ENCODE results near the gene POU3F1. TPM values are rescaled to one million over a fixed set of nuclear protein-coding genes. Genes with fewer than 3 reads are reported as not detected.

The POU3F1 gene
- total RNA-seq, 1 donor from 2014 or later: not detected

DNA sequence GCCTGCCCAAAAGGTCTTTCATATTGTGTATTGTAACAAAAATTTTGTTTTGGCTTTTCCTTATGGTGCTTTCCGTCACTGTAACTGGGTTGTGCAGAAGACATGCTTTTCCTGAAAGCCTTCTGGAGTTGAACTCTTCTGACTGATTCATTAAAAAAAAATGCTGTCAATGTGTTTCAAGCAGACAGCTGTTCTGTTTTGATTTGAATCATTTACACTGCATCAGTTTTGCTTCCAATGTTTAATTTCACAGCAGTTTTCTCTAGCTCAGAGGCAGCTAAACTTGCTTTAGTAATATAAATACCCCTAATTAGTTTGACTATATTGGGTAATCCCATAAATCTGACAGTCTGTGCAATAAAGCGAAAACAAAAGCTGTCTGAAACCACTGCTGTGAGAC lies 26.2 kb downstream of the POU3F1 start:
- DNase-seq (ENCODE audit: low read depth): no peak
- TF ChIP-seq, protein P1, sequence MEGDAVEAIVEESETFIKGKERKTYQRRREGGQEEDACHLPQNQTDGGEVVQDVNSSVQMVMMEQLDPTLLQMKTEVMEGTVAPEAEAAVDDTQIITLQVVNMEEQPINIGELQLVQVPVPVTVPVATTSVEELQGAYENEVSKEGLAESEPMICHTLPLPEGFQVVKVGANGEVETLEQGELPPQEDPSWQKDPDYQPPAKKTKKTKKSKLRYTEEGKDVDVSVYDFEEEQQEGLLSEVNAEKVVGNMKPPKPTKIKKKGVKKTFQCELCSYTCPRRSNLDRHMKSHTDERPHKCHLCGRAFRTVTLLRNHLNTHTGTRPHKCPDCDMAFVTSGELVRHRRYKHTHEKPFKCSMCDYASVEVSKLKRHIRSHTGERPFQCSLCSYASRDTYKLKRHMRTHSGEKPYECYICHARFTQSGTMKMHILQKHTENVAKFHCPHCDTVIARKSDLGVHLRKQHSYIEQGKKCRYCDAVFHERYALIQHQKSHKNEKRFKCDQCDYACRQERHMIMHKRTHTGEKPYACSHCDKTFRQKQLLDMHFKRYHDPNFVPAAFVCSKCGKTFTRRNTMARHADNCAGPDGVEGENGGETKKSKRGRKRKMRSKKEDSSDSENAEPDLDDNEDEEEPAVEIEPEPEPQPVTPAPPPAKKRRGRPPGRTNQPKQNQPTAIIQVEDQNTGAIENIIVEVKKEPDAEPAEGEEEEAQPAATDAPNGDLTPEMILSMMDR (conservative IDR thresholded peaks at IDR 0.05; ENCODE audit: low read depth, low read length): no peak
- no peak overlapping the region for H3K4me3 ChIP-seq (ENCODE audit: low read depth, low read length)

DNA sequence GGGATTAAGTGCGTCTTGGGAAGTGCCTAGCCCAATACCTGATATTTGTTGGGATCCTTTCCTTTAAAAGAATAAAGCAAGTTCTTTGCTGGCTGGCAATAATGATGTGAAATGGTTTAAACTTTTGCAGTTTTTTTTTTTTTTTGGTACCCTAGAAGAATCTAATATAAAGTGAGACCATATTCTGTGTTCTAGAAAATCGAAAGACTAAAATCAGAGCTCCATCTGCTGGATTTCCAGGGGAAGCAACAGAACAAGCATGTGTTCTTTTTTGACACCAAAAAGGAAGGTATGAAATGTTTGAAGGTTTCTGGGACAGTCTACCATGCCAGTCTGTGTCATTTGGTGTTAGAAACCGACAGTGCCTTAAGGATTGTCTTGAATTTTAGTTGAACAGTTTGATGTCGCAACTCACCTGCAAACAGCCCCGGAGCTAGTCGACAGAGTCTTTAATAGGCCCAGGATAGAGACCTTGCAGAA lies 27.7 kb downstream of the POU3F1 start:
- H3K4me3 ChIP-seq (ENCODE audit: low read depth, low read length): no peak overlapping the region
- DNase-seq (ENCODE audit: low read depth): no peak
- TF ChIP-seq, protein P1 (conservative IDR thresholded peaks at IDR 0.05; ENCODE audit: low read depth, low read length): peak; percentile 72

DNA sequence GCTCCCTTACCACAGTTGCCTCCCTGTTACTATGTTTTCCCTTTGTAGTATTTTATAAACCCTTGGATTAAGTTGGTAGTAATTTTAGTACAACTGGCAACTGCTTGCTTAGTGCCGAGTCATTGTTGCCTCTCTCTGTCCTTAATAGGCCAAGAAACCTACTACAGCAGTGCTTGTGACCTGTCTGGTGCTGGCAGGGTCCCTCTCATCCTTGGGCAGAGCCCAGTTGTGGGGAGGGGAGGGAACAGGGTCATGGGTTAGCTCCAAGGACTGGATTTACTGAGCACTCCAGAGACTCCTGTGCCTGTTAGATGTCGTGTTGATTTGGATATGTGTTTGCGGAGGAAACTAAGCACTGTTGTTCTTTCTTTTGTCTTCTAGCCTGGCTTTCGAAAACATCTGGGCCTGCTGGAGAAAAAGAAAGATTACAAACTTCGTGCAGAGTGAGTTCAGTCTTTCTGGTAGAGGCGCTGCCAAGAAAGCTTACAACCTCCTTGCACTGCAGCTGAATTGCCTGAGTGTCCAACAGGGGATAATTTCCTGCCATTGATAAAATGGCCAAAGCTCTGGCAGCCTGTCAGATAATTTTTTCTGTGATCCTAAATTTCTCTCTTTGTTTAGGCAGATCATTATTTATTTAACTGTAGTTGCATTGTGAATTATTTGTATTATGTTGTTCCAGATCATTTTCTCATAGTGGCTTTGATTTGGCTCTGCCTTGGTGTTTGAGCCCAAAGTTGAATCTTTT lies 30.4 kb downstream of the POU3F1 start:
- TF ChIP-seq, protein P1 (conservative IDR thresholded peaks at IDR 0.05; ENCODE audit: low read depth, low read length): no peak
- H3K4me3 ChIP-seq (ENCODE audit: low read depth, low read length): no peak overlapping the region
- DNase-seq (ENCODE audit: low read depth): no peak

DNA sequence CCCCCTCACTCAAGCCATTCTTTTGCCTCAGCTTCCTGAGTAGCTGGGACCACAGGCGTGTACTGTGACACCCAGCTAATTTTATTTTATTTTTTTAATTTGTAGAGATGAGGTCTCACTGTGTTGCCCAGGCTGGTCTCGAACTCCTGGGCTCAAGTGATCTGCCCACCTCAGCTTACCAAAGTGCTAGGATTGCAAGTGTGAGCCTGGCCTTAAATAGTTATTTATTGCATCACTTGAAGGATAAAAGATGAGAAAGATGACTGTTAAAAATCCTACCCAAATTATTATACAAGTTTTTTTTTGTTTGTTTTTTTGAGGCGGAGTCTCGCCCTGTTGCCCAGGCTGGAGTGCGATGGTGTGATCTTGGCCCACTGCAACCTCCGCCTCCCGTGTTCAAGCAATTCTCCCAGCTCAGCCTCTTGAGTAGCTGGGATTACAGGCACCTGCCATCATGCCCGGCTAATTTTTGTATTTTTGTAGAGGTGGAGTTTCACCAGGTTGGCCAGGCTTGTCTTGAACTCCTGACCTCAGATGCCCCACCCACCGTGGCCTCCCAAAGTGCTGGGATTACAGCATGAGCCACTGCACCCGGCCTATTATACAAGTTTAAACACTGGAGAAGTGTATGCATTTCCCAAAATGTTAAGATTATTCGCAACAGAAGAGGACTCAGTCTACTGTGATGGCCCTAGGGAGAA lies 31.7 kb downstream of the POU3F1 start:
- TF ChIP-seq, protein P1 (conservative IDR thresholded peaks at IDR 0.05; ENCODE audit: low read depth, low read length): no peak
- DNase-seq (ENCODE audit: low read depth): no peak
- H3K4me3 ChIP-seq (ENCODE audit: low read depth, low read length): no peak overlapping the region

DNA sequence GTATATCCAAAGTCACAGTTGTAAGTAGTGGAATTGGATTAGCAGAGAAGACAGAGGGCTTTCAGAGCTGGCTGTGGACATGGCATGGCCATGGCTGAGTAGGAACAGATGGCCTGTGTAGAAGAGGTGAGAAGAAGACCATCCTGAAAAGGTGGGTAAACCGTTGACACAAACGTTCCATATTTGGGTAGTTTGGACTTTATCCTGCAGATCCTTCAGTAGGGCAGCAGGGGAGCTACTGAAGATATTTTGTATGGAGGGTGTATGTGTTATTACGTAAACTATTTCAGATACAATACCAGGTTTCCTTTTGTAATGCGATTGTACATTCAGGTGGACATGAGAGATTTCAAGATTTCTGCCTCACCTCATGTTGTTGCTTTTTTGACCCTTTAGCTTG lies 32.4 kb downstream of the POU3F1 start:
- TF ChIP-seq, protein P1 (conservative IDR thresholded peaks at IDR 0.05; ENCODE audit: low read depth, low read length): peak; percentile 3
- DNase-seq (ENCODE audit: low read depth): no peak
- peak overlapping the region; percentile 78 for H3K4me3 ChIP-seq (ENCODE audit: low read depth, low read length)

DNA sequence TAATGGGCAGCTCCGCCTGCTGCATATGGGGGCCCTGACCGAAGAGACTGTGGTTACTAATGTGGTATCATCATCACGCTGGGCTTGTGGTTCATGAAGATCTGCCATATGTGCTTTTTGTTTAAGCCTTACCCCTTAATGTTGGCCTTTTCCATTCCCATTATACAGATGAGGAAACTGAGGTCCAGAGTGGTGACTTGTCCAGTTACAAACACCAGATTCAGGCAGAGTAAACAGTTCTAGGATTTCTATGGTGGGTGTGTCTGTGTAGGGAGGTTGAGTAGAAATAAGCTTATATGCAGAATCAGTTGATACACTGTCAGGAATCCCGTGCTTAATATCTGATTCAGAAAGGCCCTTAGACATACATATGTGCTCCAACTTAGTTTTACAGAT lies 33.4 kb downstream of the POU3F1 start:
- TF ChIP-seq, protein P1 (conservative IDR thresholded peaks at IDR 0.05; ENCODE audit: low read depth, low read length): no peak
- no peak for DNase-seq (ENCODE audit: low read depth)

More for the DNA sequence above, 33.4 kb downstream of the POU3F1 start:
- peak overlapping the region; percentile 78 for H3K4me3 ChIP-seq (ENCODE audit: low read depth, low read length)
